Fibroblast of villous mesenchyme (primary cell): ENCODE data around the gene PRLR. TPM values are rescaled to one million over a fixed set of nuclear protein-coding genes. Genes with fewer than 3 reads are reported as not detected.

Experiments
- DNase-seq: peaks from one replicate; pipeline ENCODE4 v3.0.0-alpha.2; 2010; ENCODE audit warnings: low read depth
- H3K4me3 ChIP-seq: 2 replicates; pipeline ENCODE4 v1.5.1; 2011; ENCODE audit warnings: low read depth, mild to moderate bottlenecking, low read length
- total RNA-seq: library from RNA; depleted of rRNA; stranded (reverse); fragments of >200 nt; gene quantifications from 2 replicates; pipeline ENCODE4 v1.2.3, GENCODE V29; 2012
- TF ChIP-seq, protein P1 (sequence below): IDR thresholded peaks from 2 replicates; pipeline ENCODE4 v1.5.1; 2012; ENCODE audit warnings: low read depth, mild to moderate bottlenecking, low read length; ENCODE audit not compliant: insufficient read depth

PRLR gene
- total RNA-seq, 1 donor = 3.5 TPM

DNA sequence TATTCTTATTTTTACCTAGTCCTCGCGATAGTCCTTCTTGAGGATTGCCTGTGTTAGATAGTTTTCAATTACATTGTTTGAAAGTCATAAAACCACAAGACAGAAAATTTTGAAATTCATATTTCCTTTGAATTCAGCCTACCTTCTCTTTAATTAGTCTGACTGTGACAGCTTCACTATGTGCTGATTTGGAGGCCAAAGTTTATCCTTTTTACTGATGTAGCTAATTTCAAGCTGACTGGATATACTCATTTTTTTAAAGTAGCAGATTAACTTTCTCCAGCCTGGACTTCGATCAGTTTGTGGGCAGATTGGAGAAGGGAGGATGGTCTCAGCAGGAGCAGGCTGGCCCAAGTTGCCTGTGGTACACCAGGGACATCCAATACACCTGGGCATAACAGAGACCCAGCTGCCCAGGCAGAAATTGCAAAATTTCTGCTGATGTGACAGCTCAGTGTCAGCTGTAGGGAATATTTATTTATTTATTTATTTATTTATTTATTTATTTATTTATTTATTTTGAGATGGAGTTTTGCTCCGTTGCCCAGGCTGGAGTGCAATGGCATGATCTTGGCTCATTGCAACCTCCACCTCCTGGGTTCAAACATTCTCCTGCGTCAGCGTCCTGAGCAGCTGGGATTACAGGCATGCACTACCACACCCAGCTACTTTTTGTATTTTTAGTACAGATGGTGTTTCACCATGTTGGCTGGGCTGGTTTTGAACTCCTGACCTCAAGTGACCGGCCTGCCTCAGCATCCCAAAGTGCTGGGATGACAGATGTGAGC, 206.7 kb downstream of the PRLR start:
- TF ChIP-seq, protein P1, sequence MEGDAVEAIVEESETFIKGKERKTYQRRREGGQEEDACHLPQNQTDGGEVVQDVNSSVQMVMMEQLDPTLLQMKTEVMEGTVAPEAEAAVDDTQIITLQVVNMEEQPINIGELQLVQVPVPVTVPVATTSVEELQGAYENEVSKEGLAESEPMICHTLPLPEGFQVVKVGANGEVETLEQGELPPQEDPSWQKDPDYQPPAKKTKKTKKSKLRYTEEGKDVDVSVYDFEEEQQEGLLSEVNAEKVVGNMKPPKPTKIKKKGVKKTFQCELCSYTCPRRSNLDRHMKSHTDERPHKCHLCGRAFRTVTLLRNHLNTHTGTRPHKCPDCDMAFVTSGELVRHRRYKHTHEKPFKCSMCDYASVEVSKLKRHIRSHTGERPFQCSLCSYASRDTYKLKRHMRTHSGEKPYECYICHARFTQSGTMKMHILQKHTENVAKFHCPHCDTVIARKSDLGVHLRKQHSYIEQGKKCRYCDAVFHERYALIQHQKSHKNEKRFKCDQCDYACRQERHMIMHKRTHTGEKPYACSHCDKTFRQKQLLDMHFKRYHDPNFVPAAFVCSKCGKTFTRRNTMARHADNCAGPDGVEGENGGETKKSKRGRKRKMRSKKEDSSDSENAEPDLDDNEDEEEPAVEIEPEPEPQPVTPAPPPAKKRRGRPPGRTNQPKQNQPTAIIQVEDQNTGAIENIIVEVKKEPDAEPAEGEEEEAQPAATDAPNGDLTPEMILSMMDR = no peak

DNA sequence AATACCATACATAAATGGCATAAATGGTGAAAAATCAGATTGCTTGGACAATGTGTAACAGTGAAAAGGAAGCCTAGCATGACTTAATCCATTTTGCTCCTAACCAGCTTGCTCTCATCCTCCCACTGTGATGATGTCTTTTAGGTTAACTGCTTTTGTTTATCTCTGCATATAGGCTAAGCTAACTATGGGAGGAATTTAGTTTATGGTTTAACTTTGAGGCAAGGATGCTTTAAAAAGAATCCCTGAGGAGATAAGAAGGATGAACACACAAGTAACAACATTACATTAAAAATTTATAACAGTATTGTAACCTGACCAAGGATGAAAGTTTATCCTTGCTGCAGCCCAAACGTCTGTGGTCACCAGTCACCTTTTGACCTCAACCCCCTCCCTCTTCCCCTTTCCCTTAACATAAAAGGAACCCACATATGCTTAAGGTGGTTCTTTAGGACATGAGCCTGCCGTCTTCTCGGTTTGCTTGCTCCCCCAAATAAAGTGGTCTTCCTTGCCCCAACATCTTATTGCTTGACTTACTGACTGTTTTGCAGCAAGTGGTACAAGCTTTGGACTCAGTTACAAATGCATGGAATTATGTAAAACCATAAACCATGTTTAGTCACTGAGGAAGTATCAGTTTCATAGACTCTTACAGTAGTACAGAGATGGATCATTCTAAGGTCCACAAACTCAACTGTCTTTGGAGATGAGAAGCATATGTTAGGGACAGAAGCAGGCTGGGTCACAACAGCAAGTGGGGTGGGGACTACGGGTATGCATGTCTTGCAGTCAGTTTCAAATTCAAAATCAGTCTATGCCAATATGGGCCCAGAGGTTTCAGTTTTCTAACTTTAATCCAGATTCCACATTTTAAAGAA, 213.9 kb downstream of the PRLR start:
- TF ChIP-seq, protein P1 = no peak
- peak; percentile 88 for DNase-seq
- no peak overlapping the region for H3K4me3 ChIP-seq

More for the DNA sequence above, 206.7 kb downstream of the PRLR start:
- DNase-seq = no peak
- no peak overlapping the region for H3K4me3 ChIP-seq

DNA sequence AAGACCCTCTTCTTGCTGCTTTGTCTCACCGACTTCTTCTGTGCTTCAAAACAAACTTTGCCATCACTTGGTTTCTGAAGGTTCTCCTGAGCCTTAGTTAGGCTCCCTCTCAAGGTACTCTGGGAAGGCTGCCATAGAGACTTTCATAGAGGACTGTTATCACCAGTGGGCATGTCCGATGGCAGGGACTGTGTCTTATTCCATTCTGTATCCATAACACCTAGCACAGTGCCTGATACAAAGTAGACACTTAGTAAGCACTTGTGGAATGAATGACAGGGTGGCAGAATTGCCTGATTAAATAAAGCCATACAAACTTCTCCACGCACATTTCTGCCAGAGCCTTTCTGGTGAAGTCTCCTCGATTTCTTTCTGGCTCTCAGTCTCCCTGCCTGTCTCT, 215.2 kb downstream of the PRLR start:
- DNase-seq = no peak
- TF ChIP-seq, protein P1 = no peak

DNA sequence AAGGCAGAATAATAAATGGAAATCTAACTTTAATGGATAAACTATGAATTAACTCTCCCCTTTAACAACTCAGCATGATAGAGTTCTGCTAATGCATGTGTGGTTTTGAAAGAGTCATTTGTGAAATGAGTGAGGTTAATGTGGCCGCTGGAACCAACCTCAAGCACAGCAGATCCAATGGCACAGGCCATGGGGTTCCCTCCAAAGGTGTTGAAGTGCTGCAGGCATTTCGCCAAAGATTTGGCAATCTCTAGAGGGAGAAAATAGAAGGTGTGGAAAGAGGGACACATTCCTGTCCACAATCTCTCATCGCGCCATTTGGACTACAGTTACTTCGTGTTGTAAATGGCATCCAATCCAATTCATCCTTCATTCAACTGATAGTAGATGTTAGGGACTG, 217.5 kb downstream of the PRLR start:
- no peak overlapping the region for H3K4me3 ChIP-seq
- no peak for DNase-seq
- TF ChIP-seq, protein P1 = no peak

More for the DNA sequence above, 215.2 kb downstream of the PRLR start:
- no peak overlapping the region for H3K4me3 ChIP-seq

DNA sequence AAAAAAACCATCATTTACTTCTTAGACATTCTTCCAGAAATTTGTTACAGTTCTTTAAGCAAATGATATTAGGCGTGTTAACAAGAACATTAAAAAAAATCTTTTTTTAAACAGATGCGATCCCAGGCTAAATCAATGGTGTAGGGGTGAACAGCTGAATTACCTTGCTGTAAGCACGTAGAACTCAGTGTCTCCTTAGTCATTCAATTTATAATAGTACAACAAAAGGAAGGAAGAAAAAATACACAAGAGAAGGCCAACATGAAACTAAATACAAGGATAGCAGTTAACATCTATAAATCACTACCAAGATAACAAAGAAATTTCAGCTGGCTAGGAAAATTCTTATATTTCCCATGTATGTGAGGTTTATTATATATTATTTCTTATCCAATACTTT, 217.9 kb downstream of the PRLR start:
- no peak for DNase-seq
- TF ChIP-seq, protein P1 = no peak
- no peak overlapping the region for H3K4me3 ChIP-seq

GRCh38 chr5:35010676-35011075, 219.6 kb downstream of the PRLR start:
- DNase-seq = no peak
- TF ChIP-seq, protein P1 = no peak
- H3K4me3 ChIP-seq = no peak overlapping the region
